Activated B cell treated with CpG ODN at 0.5 μM for 24 hours (primary cell): Measurements from ENCODE around the gene MCRIP1. TPM values are rescaled to one million over a fixed set of nuclear protein-coding genes. Genes with fewer than 3 reads are reported as not detected.

Experiments
- ATAC-seq: fragments of 200-7000 bp; cut with Tn5 transposase; one replicate; pipeline ENCODE4 v1.10.0; 2021; ENCODE audit warnings: low read depth, mild to moderate bottlenecking, moderate library complexity
- CTCF ChIA-PET: fragments of 350-600 bp; sonication (Branson Sonifier 250); formaldehyde crosslinking; loops from one replicate; lab custom pipeline; 2021; ENCODE audit warnings: antibody characterized with exemption; lab: Charles Lee
- POLR2A ChIA-PET: fragments of 350-600 bp; sonication (Branson Sonifier 250); formaldehyde crosslinking; loops from one replicate; lab custom pipeline; 2021; ENCODE audit warnings: antibody characterized with exemption; lab: Charles Lee
- DNase-seq: peaks from one replicate; pipeline ENCODE4 v3.0.0; 2022
- H3K27ac Mint-ChIP-seq: one replicate; pipeline ENCODE4 v1.8.0; 2020; ENCODE audit warnings: mixed read lengths
- H3K27me3 Mint-ChIP-seq: one replicate; pipeline ENCODE4 v1.8.0; 2021; ENCODE audit warnings: mixed read lengths
- H3K36me3 Mint-ChIP-seq: one replicate; pipeline ENCODE4 v1.8.0; 2021; ENCODE audit warnings: low read depth, mixed read lengths
- H3K4me1 Mint-ChIP-seq: one replicate; pipeline ENCODE4 v1.8.0; 2021; ENCODE audit warnings: mixed read lengths
- H3K4me3 Mint-ChIP-seq: one replicate; pipeline ENCODE4 v1.8.0; 2020; ENCODE audit warnings: mild to moderate bottlenecking, mixed read lengths
- H3K9me3 Mint-ChIP-seq: one replicate; pipeline ENCODE4 v1.8.0; 2020; ENCODE audit warnings: mixed read lengths
- intact Hi-C: fragments of 100-400 bp; cut with micrococcal nuclease; formaldehyde crosslinking; loops from one replicate; pipeline ENCODE4 v1.15.1; 2024
- total RNA-seq: library from RNA; stranded (reverse); gene quantifications from 2 replicates; pipeline ENCODE4 v1.2.3, GENCODE V29; 2022
- TF ChIP-seq, protein P1 (sequence below): fragments of 200-600 bp; IDR thresholded peaks from one replicate; pipeline ENCODE4 v1.8.0; 2022; ENCODE audit warnings: antibody characterized with exemption, mild to moderate bottlenecking

The MCRIP1 gene
- total RNA-seq, 1 donor from 2014 or later: 75.0 TPM

DNA sequence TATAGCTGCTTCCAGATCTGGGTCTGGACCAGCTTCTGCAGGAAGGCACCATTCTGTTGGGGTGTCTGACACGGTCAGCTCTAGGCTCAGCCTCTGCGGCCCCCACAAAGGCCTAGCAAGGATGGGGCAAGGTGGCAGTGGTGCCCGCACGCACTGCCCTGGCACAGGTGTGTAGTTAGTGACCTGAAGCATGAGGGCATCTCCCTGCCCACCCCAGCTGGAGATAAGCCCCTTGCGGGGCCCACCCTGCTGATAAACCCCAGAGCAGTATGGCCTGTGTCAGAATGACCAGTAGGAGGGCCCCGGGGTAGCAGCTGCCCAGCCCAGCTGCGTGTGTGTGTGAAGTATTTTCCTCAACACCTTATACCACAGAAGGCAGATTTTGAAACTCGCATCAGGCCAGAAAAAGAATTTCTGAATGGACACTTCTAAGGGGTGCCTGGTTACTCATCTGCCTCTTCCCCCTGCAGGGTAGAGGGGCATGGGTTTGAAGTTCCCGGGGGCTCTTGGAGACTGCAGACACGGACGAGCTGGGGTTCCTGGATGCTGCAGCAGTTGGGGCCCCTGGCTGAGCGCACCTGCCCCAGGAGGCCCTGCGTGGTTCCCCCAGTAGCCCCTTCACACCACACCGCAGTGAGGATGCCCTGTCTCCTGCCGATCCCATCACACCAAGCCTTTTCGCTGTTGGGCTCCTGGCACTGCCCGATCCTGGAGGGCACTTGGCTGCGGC lies 33.5 kb upstream of the MCRIP1 start:
- intact Hi-C loops: loop anchor here (10.0 kb wide), 1 partner anchor 352 kb away; the partner anchor contains the start of gene ACTG1
- DNase-seq: no peak

DNA sequence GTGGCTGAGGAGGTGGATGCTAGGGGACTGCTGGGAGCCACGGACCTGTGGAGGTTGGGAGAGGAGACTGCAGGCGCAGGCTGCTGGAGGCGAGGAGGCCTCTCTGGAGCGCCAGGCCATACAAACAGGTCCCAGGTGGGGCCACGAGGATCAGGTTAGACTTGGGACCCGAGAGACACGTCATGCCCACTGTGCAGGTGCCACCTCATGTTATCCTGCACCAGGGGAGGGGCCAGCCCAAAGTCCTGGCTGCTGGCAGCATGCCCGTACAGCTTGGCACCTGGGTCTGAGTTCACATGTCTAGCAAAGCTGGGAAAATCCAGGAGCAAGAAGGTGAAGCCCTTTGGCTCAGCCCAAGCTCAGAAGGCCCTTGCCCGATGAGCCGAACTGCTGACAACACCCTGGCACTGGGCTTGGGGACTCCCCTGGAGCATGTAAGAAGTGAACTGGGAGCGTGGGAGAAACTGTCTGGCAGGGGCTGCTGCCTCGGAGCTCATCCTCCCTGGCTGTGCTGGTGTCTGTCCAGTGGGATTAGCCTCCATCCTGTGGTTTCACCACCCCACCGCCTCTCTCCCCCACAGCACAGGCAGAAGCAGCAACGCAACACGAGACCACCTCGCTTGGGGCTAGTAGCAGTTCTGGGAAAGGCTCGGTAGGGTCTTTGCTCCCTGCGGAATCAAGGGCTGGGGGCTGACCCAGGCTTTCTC lies 32.8 kb upstream of the MCRIP1 start:
- TF ChIP-seq, protein P1, sequence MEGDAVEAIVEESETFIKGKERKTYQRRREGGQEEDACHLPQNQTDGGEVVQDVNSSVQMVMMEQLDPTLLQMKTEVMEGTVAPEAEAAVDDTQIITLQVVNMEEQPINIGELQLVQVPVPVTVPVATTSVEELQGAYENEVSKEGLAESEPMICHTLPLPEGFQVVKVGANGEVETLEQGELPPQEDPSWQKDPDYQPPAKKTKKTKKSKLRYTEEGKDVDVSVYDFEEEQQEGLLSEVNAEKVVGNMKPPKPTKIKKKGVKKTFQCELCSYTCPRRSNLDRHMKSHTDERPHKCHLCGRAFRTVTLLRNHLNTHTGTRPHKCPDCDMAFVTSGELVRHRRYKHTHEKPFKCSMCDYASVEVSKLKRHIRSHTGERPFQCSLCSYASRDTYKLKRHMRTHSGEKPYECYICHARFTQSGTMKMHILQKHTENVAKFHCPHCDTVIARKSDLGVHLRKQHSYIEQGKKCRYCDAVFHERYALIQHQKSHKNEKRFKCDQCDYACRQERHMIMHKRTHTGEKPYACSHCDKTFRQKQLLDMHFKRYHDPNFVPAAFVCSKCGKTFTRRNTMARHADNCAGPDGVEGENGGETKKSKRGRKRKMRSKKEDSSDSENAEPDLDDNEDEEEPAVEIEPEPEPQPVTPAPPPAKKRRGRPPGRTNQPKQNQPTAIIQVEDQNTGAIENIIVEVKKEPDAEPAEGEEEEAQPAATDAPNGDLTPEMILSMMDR: no peak
- peaks cover 36% of the 10 kb centered on the region for H3K36me3 Mint-ChIP-seq
- CTCF ChIA-PET: interaction anchor here (1.2 kb wide), 1 partner anchor 93 kb away, joined by 3 read pairs; no protein-coding TSS in a partner anchor

More for the DNA sequence above, 33.5 kb upstream of the MCRIP1 start:
- no peaks in the 10 kb centered on the region for H3K27me3 Mint-ChIP-seq
- TF ChIP-seq, protein P1: no peak
- peak overlapping the region; percentile 24 for H3K27ac Mint-ChIP-seq
- H3K4me1 Mint-ChIP-seq: peaks cover 31% of the 10 kb centered on the region
- ChIA-PET POLR2A (interaction anchor here (0.6 to 1.4 kb wide), 5 partner anchors 26 to 155 kb away, joined by 3 to 6 read pairs (median 4); no protein-coding TSS in a partner anchor), CTCF (interaction anchor here (1.2 kb wide), 1 partner anchor 93 kb away, joined by 3 read pairs; no protein-coding TSS in a partner anchor)
- no peak overlapping the region for H3K4me3 Mint-ChIP-seq
- no peaks in the 10 kb centered on the region for H3K9me3 Mint-ChIP-seq
- ATAC-seq: no peak
- H3K36me3 Mint-ChIP-seq: peaks cover 34% of the 10 kb centered on the region

DNA sequence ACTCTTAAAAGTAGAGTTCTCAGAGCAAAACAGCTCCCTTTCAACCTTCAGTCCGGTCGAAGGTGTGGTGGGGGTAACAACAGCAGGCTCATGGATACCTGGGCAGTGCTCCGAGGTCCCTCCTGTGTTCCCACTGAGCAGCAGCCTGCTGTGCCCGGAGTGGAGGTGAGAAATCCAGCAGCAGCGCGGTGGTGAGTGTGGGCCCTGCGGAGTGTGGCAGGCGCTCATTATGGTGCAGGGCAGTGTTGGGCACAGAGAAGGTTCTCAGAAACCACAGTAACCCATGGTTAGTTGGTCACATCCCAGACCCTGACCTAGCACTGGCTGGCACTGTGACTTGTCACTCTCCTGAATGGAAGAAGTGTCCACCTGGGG lies 32.3 kb upstream of the MCRIP1 start:
- Mint-ChIP-seq H3K4me1 (peaks cover 37% of the 10 kb centered on the region), H3K27me3 (no peaks in the 10 kb centered on the region), H3K4me3 (no peak overlapping the region), H3K36me3 (peaks cover 40% of the 10 kb centered on the region), H3K27ac (no peak overlapping the region), H3K9me3 (no peaks in the 10 kb centered on the region)
- DNase-seq: no peak
- intact Hi-C loops: loop anchor here (10.0 kb wide), 1 partner anchor 351 kb away; the partner anchor contains the start of gene ACTG1
- ATAC-seq: no peak
- POLR2A ChIA-PET: interaction anchor here (0.5 to 1.4 kb wide), 2 partner anchors 27 to 109 kb away, joined by 4 to 9 read pairs; no protein-coding TSS in a partner anchor
- TF ChIP-seq, protein P1: no peak
- CTCF ChIA-PET: no interaction called here

More for the DNA sequence above, 32.8 kb upstream of the MCRIP1 start:
- no peak for DNase-seq
- intact Hi-C loops: loop anchor here (10.0 kb wide), 1 partner anchor 351 kb away; the partner anchor contains the start of gene ACTG1
- no peak for ATAC-seq
- Mint-ChIP-seq H3K9me3 (no peaks in the 10 kb centered on the region), H3K27ac (peak overlapping the region; percentile 24), H3K4me1 (peaks cover 34% of the 10 kb centered on the region), H3K27me3 (no peaks in the 10 kb centered on the region), H3K4me3 (no peak overlapping the region)
- POLR2A ChIA-PET: interaction anchor here (0.6 to 1.4 kb wide), 3 partner anchors 27 to 154 kb away, joined by 3 to 4 read pairs (median 3); no protein-coding TSS in a partner anchor

DNA sequence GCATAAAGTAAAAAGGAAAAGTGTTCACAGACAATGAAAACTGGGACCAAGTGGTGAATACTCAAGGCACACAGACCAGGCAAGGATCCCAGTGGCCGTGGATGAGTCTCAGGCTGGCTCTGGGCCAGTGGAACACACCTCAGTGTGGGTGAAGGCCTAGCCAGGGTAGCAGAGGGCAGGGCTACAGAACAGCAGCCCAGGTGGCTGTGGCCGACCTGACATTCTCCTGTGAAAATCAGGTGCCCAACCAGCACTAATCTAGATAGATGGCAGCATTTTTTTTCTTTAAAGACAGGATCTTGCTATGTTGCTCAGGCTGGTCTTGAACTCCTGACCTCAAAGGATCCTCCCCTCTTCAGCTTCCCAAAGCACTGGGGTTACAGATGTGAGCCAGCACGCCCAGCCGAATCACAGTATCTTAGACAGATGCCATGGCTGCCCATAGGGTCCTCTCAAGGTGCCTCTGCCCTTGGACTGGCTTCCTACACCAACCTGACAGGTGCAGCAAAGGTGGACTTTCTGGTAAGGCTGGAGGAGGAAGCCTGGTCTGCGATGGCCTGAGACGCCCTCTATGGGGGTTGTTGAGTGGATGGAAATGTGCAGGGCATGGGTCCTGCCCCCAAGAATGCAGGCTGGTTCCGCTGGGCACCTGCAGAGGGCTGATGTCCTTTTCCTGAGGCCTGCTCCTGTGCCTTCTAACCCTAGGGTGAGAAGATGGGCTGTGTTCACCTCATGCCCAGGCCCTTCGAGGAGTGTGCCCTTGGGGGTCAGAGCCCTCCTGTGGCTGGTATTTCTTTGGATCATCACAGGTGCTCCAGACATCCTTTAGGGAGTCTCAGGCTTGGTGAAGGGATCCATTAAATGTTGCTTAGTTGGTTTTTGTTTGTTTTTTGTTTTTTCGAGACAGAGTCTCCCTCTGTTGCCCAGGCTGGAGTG lies 31.0 kb upstream of the MCRIP1 start:
- POLR2A ChIA-PET: interaction anchor here (0.6 kb wide), 2 partner anchors 114 to 1328 kb away, joined by 3 to 6 read pairs; no protein-coding TSS in a partner anchor
- H3K4me1 Mint-ChIP-seq: peaks cover 34% of the 10 kb centered on the region
- no peak for ATAC-seq

More for the DNA sequence above, 31.0 kb upstream of the MCRIP1 start:
- no peak for DNase-seq
- H3K9me3 Mint-ChIP-seq: no peaks in the 10 kb centered on the region
- H3K4me3 Mint-ChIP-seq: no peak overlapping the region
- peaks cover 34% of the 10 kb centered on the region for H3K36me3 Mint-ChIP-seq
- TF ChIP-seq, protein P1: no peak
- intact Hi-C loops: loop anchor here (10.0 kb wide), 1 partner anchor 349 kb away; the partner anchor contains the start of gene ACTG1
- CTCF ChIA-PET: no interaction called here
- H3K27me3 Mint-ChIP-seq: no peaks in the 10 kb centered on the region
- H3K27ac Mint-ChIP-seq: no peak overlapping the region
